ENCODE data around the gene ABR.

DNA sequence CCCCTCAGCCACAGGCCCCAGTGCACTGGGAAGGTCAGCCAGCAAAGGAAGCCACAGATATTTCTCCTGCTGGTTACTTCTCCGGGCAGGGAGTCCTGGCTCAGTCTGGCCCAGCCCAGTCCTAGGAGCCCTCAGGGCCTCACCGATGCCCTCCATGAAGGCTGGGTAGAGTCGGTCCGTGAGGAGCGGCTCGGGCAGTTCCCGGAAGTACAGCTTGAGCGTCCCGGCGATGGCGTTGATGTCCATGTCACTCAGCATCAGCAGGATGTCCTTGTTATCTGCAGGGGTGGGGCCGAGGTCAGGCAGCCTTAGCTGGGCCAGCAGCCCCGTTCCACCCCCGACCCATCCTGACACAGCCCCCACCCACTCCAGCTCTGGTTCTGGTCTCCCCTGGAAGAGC, 169.2 kb downstream of the ABR start:
- TF ChIP-seq, protein P1, sequence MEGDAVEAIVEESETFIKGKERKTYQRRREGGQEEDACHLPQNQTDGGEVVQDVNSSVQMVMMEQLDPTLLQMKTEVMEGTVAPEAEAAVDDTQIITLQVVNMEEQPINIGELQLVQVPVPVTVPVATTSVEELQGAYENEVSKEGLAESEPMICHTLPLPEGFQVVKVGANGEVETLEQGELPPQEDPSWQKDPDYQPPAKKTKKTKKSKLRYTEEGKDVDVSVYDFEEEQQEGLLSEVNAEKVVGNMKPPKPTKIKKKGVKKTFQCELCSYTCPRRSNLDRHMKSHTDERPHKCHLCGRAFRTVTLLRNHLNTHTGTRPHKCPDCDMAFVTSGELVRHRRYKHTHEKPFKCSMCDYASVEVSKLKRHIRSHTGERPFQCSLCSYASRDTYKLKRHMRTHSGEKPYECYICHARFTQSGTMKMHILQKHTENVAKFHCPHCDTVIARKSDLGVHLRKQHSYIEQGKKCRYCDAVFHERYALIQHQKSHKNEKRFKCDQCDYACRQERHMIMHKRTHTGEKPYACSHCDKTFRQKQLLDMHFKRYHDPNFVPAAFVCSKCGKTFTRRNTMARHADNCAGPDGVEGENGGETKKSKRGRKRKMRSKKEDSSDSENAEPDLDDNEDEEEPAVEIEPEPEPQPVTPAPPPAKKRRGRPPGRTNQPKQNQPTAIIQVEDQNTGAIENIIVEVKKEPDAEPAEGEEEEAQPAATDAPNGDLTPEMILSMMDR (conservative IDR thresholded peaks at IDR 0.05; ENCODE audit: low read length) = no peak
- no peak for TF ChIP-seq EZH2phosphoT487 (IDR thresholded peaks at IDR 0.05; ENCODE audit: borderline replicate concordance)

Measured in Loucy (cell line).